A375 (cell line): ENCODE data around the gene SFT2D1. TPM values are rescaled to one million over a fixed set of nuclear protein-coding genes. Genes with fewer than 3 reads are reported as not detected.

Experiments
- total RNA-seq: library from RNA; depleted of rRNA; stranded (reverse); fragments of >200 nt; shearing (Covaris generic); gene quantifications from 2 replicates; pipeline ENCODE4 v1.2.3, GENCODE V29; 2014; rRNA removed

Gene SFT2D1
- total RNA-seq = 38.2 TPM in 2 replicates

GRCh38 chr6:166342349-166343149 is at the start of gene SFT2D1:
SFT2D1 (minus strand) TSS chr6:166342545; CDS start chr6:166342481, 64 bp downstream.

DNA sequence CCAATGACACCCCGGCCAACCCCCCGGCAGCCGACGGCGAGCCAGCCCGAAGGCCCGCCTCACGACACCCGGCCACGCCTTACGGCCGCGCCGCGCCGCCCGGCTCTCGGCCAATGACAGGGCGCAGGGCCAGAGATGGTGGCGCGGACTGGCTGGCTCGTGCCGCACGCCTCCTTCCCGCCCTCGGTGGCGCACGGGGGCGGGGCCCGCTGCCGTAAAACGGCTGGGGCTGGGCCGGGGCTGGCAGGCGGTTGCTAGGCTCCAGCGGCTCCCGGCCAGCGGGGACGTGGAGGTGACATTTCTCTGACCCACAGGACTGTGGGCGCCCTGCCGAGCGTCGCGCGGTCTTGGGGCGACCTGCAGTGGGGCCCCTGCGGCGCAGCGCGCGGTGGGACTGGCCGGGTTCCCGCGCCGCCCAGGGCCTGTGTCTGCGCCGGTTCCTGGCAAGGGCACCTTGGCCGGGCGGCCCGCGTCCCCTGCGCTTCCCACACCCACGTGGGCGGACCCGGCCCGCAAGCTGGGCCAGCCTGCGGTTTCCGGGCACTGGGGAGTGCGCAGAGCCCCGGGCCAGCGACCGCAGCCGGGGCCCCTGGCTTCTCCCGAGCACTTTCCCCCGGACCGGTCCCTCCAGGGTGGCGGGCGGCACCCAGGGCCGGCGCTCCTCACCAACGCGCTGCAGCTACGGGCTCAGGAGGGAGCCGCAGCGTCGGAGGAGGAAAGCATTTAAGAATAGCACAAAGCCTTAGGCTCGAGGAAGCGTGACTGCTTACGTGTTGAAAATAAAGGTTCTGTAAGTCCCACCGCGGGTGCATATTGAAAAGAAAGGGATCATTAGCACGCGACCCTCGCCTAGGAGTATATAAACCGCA is 40.8 kb upstream of the SFT2D1 start, which contains the start of gene MPC1:
Gene MPC1 (minus strand): TSS at position 8 of the 869 bp plus-strand sequence. CDS start 64 bp downstream, outside the sequence.

GRCh38 chr6:166308033-166308768 is 34.1 kb downstream of the SFT2D1 start, which contains the start of gene PRR18:
PRR18 (minus strand) TSS chr6:166308392; CDS start chr6:166308142, 250 bp downstream.

Other genes starting within 250 kb of the SFT2D1 start
- not detected in 2 replicates for gene TBXT, start 174.7 kb downstream of the SFT2D1 start, total RNA-seq
- gene PRR18, start 34.2 kb downstream of the SFT2D1 start, total RNA-seq = not detected in 2 replicates
- 11.6 and 18.2 TPM in 2 replicates for gene MPC1, start 40.4 kb upstream of the SFT2D1 start, total RNA-seq
- 0.23 and 0.66 TPM in 2 replicates for gene RAMACL, start 244.1 kb upstream of the SFT2D1 start, total RNA-seq